Ovary (tissue), 9 donors: ENCODE measurements around the gene XXYLT1. TPM values are rescaled to one million over a fixed set of nuclear protein-coding genes. Genes with fewer than 3 reads are reported as not detected.

Experiments
- DNase-seq, 5 donors: peaks; one replicate each; pipeline ENCODE4 v3.0.0-alpha.2; 2019 to 2020
- H3K27ac ChIP-seq, 2 donors: fragments of 200-600 bp; one replicate each; pipeline versions ENCODE4 v1.5.1 to v1.8.0; 2019 to 2022
- H3K27me3 ChIP-seq: fragments of 200-600 bp; one replicate; pipeline ENCODE4 v1.8.0; 2022
- H3K36me3 ChIP-seq: fragments of 200-600 bp; sonication (generic); one replicate; pipeline ENCODE4 v1.5.1; 2019
- H3K4me1 ChIP-seq: one replicate; pipeline ENCODE4 v1.8.1; 2013; ENCODE audit warnings: mild to moderate bottlenecking, moderate library complexity; ENCODE audit not compliant: insufficient read depth
- H3K4me3 ChIP-seq: fragments of 200-600 bp; sonication (generic); one replicate; pipeline ENCODE4 v1.5.1; 2017
- H3K9me3 ChIP-seq, 2 donors: fragments of 200-600 bp in 1 of 2; sonication (generic) in 1 of 2; one replicate each; pipeline versions ENCODE4 v1.5.1 to v1.8.1; 2013 to 2019; ENCODE audit warnings: mild to moderate bottlenecking in 1 of 2, moderate library complexity in 1 of 2
- CTCF ChIP-seq, 3 donors: fragments of 450-650 bp in 2 of 3; fragments of 200-600 bp in 1 of 3; IDR thresholded peaks; one replicate each; pipeline versions ENCODE4 v1.5.1 to v1.8.0; 2016 to 2022; ENCODE audit warnings: antibody characterized with exemption in 3 of 3, mild to moderate bottlenecking in 1 of 3
- EP300 ChIP-seq: sonication (generic); formaldehyde crosslinking; IDR thresholded peaks from one replicate; pipeline ENCODE4 v1.6.1; 2017; ENCODE audit warnings: antibody characterized with exemption
- POLR2A ChIP-seq: fragments of 450-650 bp; IDR thresholded peaks from one replicate; pipeline ENCODE4 v1.6.1; 2017; ENCODE audit warnings: antibody characterized with exemption, mild to moderate bottlenecking, moderate library complexity
- WGBS, 3 donors: extraction: QIAGEN DNeasy Blood & Tissue Kit in 1 of 3; methylation state at CpG; one replicate each; pipeline versions ENCODE4 v1.1.5 to v1.1.7; 2013 to 2017; 5-methylcytosine and 5-hydroxymethylcytosine counted together
- intact Hi-C, 4 donors: fragments of 100-400 bp; cut with DNase I; formaldehyde crosslinking; loops; one replicate each; pipeline versions ENCODE4 v1.11.0 to v1.15.1; 2022 to 2023
- polyA plus RNA-seq, 2 donors: library from polyadenylated mRNA; stranded (reverse); fragments of 200-250 nt in 1 of 2; fragments of 350-450 nt in 1 of 2; fragmentation: Illumina TruSeq in 1 of 2; extraction: RNeasy Lipid Tissue Mini Kit (QIAGEN cat#74804) in 1 of 2; gene quantifications; one replicate each; pipeline ENCODE4 v1.2.3, GENCODE V29; 2013 to 2014
- total RNA-seq, 7 donors: library from RNA; depleted of rRNA in 2 of 7; stranded (reverse); fragments of >200 nt in 2 of 7; fragmentation: NEBNext Ultra II Directional in 3 of 7; extraction: Animal tissue kit (Norgen Biotek cat#: 25700) in 3 of 7; gene quantifications; one replicate each; pipeline versions ENCODE4 v1.1.0 to v1.2.4, GENCODE V29; 2016 to 2023
- donor health status: DM: no; HTN: no; CAD: no; lungs with moderate emphysema.
- donor health status: DM: no; HTN: no; CAD: no.
- donor health status: Bipolar disorder and iron deficiency.
- donor health status: DM: yes; HTN: yes; CAD: no.
- donor health status: DM: no; HTN: no; CAD: no.
- donor health status: DM: yes; HTN: yes; CAD: no.

The XXYLT1 gene
- total and polyA plus RNA-seq, 9 donors: 5.6 to 13.6 (median 10.2) TPM

DNA sequence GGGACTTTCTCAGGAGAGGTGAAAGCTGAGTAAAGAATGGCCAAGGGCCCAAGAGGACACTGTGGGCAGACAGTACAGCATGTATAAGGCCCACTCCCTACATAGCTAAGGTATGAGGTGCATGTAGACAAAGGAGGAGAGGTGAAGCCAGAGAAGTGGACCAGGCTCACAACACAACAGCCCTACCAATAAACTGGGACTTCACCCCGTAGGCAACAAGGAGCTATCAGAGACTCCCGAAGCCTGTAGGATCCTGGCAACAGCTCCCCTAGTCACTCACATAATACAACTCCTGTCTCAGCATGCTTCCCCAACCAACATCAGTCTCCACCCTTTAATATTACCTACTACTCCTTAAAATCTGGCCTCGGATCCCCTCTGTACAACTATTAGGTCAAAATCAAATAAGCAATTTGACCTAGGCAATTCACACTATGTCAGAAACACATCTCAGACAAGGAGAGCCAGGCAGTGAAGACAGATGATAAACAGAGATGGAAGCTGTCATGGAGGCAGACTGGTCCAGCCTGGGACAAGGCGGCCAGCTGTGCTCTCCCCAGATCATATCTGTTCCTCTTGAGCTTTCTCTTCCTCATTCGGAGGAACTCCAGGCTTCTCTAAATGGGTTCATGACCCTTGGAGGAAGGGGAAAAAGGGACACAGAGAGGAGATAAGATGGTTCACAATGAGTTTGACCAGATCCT lies 1.4 kb downstream of the XXYLT1 start:
- Histone ChIP-seq H3K27ac (no peak overlapping the region), H3K27me3 (no peaks in the 10 kb centered on the region), H3K36me3 (no peaks in the 10 kb centered on the region), H3K4me3 (no peak overlapping the region), H3K9me3 (no peaks in the 10 kb centered on the region), H3K4me1 (peaks cover 1% of the 10 kb centered on the region)
- intact Hi-C loops: loop anchor here (2.0 to 5.0 kb wide), 2 partner anchors 253 kb away; no protein-coding TSS in a partner anchor
- no peak for DNase-seq
- TF ChIP-seq CTCF (IDR thresholded peaks at IDR 0.05) (no peak), EP300 (no peak), POLR2A (no peak)
- 69 to 77% (median 76%) methylated on average over 5 of the region's 5 CpGs for WGBS, 3 donors

DNA sequence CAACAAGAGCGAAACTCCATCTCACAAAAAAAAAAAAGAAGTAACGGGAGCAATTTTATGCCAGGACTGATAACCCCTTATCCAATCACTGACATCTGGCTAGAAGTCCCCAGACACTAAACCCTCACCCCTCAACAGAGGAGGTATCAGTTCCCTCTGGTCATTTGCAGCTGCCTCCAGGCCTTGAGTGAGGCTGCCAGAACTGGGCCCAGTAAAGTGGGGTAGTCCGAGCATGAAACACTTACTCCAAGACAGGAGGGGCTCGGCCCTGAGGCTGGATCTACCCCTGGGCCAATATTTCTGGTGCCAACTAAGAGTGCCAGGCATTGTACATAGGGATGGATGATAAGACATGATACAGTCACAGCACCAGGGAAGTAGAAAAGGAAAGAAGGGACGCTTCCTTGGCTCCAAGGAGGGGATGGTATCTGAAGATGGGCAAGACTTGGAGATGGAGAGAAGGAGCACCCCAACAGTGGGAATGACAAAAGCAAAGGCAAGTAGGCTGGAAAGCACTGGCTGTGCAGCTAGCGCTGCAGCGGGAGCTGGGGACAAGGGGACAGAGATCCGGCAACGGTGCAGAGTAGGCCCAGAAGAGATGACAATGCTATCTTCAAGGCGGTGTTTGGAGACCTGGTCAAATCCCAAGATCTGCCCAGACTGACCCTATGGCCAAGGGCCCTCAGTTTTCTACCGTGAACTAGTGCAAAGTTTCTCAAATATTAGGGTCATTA lies 2.2 kb downstream of the XXYLT1 start:
- no peaks in the 10 kb centered on the region for H3K9me3 ChIP-seq
- H3K4me3 ChIP-seq: no peak overlapping the region
- no peak for DNase-seq
- 94 to 95% (median 95%) methylated on average over 11 of the region's 11 CpGs for WGBS, 3 donors
- H3K4me1 ChIP-seq: peaks cover 1% of the 10 kb centered on the region
- H3K36me3 ChIP-seq: no peaks in the 10 kb centered on the region
- TF ChIP-seq POLR2A (no peak), CTCF (IDR thresholded peaks at IDR 0.05) (no peak), EP300 (no peak)
- intact Hi-C loops: no loop called here
- no peak overlapping the region for H3K27ac ChIP-seq
- no peaks in the 10 kb centered on the region for H3K27me3 ChIP-seq

- no peaks in the 10 kb centered on the region for H3K27me3 ChIP-seq
- intact Hi-C loops: no loop called here
- H3K27ac ChIP-seq: no peak overlapping the region
- no peak overlapping the region for H3K4me3 ChIP-seq
- no peaks in the 10 kb centered on the region for H3K36me3 ChIP-seq
- 86 to 98% (median 91%) methylated on average over 3 of the region's 3 CpGs for WGBS, 3 donors
- no peak for DNase-seq
- H3K9me3 ChIP-seq: no peaks in the 10 kb centered on the region
- TF ChIP-seq POLR2A (no peak), CTCF (IDR thresholded peaks at IDR 0.05) (no peak), EP300 (no peak)
- peaks cover 1% of the 10 kb centered on the region for H3K4me1 ChIP-seq
These were observed 3.9 kb downstream of the XXYLT1 start for GRCh38 chr3:195267096-195267495.

DNA sequence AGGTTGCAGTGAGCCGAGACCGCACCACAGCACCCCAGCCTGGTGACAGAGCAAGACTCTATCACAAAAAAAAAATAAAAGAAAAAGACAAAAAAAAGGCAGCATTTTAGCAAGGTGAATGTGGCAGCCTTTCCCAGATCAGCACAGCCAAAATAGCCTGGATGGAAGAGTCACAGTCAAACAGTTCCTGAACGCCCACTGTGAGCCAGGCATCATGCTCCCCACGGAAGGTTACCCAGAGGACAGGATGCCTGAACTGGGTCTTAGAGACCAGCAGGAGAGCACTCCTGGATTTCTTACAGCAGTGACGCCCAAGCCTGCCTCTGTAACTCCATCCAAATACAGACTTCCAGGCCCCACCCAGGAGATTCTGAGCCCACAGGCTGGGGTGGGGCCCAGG lies 4.5 kb downstream of the XXYLT1 start:
- TF ChIP-seq CTCF (IDR thresholded peaks at IDR 0.05) (no peak), EP300 (no peak), POLR2A (no peak)
- H3K4me3 ChIP-seq: no peak overlapping the region
- H3K27me3 ChIP-seq: no peaks in the 10 kb centered on the region
- WGBS, 3 donors: 88 to 93% (median 90%) methylated on average over 5 of the region's 5 CpGs
- no peak overlapping the region for H3K27ac ChIP-seq
- no peaks in the 10 kb centered on the region for H3K36me3 ChIP-seq
- DNase-seq: no peak
- peaks cover 1% of the 10 kb centered on the region for H3K4me1 ChIP-seq
- H3K9me3 ChIP-seq: no peaks in the 10 kb centered on the region
- intact Hi-C loops: no loop called here
